Stimulated activated CD8-positive, alpha-beta memory T cell treated with anti-CD3 and anti-CD28 coated beads, Interleukin-15, amount 100 ng/mL, for 48 hours (primary cell): ENCODE data around the gene PRDX2.
"Not testable (repeated sequence)": the region's sequence is repeated elsewhere in the genome, so short reads cannot be mapped to it uniquely, and the experiment has no call there.

Experiments used
- DNase-seq, 2 donors: peaks; one replicate each; pipeline ENCODE4 v3.0.0-alpha.2; 2020; ENCODE audit warnings: low read depth in 2 of 2

Gene PRDX2

DNA sequence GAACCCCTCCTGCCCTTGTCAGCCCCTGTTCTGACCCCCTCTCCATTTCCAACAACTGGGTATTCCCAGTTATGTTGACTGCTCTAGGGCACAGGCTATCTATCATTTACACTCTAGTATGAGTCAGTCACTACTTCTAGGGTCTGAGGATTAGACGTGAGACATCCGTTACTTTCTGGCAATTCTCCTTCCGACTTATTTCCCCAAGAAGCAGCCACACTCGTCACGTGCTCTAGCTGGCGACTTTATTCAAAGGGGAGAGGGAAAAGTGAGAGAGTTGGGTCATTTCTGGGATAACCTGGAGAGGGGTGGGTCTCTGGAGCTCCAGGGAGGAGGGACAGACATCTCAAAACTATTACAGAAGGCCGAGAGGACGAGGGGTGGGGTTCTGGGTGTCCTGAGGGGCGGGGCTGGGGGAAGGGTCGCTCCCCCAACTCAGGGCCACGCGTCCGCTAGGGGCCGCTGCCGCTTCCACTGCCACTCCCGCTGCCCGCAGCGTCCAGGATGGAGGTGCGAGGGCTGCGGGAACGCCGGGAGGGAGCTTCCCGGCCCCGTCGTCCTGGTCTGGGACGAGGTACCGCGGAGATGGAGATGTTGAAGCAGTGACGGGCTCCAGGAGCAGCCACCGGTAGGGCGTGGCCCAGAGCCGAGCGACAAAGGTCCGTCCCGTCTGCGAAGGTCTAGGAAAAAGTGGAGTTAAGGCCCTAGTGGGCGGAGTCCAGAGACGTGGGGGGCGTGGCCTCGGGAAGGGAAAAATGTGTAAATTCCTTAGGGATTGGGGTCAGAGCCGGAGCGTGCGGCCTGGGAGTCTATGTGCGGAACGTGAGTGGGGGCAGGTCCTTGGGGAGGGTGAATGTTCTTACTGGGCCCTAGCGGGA, 23.9 kb upstream of the PRDX2 start:
- no peak for DNase-seq

DNA sequence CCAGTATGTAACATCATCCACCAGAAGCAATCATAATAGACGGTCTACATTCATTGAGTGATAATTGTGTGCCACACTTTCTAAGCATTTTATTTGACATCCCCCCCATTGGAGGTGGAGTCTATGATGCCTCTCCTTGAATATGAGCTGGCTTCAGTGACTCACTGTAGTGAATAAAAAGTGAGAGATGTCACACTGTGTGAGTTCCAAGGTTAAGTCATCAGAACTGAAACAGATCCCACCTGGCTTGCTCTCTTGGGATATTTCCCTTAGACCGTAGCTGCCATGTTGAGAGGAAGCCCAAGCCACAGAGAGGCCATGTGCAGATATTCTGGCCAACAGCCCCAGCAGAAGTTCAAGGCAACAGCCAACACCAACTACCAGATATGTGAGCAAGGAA, 20.2 kb upstream of the PRDX2 start:
- DNase-seq: no peak

DNA sequence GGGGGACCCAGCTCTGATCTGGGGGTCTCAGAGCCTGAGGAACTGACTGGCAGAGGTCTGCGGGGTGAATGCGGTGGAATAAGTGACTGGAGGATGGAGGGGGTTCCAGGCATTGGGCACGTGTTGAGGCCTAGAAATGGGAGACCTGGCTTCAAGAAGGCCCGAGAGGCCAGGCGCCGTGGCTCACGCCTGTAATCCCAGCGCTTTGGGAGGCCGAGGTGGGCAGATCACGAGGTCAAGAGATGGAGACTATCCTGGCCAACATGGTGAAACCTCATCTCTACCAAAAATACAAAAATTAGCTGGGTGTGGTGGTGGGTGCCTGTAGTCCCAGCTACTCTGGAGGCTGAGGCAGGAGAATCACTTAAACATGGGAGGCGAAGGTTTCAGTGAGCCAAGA, 16.2 kb upstream of the PRDX2 start:
- not testable (repeated sequence) for DNase-seq

DNA sequence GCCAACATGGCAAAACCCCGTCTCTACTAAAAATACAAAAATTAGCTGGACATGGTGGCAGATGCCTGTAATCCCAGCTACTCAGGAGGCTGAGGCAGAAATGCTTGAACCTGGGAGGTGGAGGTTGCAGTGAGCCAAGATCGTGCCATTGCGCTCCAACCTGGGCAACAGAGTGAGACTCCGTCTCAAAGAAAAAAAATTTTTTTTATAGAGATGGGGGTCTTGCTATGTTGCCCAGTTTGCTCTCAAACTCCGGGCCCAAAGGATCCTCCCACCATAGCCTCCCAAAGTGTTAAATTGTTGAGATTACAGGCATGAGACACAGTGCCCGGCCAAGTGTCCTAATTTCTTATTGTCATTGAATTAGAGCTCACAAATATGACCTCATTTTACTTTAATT, 15.6 kb upstream of the PRDX2 start:
- DNase-seq: not testable (repeated sequence)

DNA sequence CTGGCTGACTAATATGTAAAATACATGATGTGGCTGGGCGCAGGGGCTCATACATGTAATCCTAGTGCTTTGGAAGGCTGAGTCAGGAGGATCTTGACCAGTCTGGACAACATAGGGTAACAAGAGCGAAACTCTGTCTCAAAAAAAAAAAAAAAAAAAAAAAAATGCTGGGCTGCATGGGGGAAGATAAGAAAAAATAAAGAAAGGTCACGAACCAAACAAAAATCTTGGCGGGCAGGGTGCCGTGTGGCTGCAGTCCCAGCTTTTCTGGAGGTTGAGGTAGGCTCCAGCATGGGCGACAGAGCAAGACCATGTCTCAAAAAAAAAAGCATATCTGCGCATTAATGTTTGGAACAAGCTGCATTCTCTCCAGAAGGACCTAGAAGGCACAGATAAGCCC, 13.5 kb upstream of the PRDX2 start:
- no peak for DNase-seq

DNA sequence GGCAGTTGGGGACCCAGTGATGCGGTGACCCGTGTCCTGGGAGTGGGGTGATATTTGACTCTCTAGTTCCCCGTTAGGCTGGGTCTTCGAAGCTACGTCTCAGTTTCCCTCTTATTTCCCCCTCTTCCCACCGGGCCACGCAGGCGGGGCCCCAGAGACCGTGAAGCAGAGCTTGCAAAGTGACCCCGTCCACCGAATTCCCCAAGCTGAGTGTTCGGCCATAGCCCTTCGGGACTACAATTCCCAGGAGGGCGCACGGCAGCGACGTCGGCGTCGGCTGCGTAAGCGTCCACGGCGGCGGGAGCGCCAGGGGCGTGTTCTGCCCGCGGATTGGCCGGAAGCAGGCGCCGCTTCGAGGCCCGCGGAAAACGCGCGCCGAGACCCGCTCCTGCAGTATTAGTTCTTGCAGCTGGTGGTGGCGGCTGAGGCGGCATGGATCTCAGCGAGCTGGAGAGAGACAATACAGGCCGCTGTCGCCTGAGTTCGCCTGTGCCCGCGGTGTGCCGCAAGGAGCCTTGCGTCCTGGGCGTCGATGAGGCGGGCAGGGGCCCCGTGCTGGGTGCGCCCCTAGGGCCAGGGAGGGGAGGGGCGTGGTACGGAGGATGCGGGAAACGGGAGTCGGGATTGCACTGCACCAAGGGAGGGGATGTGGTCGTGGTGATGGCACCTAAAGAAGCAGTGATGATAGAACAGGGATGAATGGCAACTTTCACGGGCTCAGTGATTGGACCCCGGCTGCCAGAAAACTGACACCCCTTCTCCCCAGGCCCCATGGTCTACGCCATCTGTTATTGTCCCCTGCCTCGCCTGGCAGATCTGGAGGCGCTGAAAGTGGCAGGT, 4.9 kb upstream of the PRDX2 start, which contains the start of gene RNASEH2A:
Gene RNASEH2A, plus strand, starts transcription at position 343 of the 840 bp plus-strand sequence. Its CDS starts 90 bp downstream, at position 433.
- DNase-seq: peak; percentile 85 to 87

DNA sequence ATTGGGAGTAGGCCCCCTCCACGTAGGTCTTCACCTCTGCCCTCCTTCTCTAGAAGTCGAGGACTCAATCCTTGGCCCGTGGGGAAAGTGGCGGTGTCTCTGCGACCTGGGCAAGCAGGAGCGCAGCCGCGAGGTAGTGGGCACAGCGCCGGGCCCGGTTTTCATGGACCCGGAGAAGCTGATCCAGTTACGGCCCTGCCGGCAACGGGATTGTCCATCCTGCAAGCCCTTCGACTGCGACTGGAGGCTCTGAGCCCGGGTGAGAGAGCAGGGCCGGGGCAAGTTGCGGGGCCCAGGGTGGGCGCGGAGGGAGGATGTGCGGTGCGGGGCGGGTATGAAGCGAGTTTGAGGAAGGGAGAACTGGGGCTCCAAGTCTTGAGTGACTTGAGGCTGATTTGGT, 2.5 kb upstream of the PRDX2 start:
- no peak for DNase-seq

DNA sequence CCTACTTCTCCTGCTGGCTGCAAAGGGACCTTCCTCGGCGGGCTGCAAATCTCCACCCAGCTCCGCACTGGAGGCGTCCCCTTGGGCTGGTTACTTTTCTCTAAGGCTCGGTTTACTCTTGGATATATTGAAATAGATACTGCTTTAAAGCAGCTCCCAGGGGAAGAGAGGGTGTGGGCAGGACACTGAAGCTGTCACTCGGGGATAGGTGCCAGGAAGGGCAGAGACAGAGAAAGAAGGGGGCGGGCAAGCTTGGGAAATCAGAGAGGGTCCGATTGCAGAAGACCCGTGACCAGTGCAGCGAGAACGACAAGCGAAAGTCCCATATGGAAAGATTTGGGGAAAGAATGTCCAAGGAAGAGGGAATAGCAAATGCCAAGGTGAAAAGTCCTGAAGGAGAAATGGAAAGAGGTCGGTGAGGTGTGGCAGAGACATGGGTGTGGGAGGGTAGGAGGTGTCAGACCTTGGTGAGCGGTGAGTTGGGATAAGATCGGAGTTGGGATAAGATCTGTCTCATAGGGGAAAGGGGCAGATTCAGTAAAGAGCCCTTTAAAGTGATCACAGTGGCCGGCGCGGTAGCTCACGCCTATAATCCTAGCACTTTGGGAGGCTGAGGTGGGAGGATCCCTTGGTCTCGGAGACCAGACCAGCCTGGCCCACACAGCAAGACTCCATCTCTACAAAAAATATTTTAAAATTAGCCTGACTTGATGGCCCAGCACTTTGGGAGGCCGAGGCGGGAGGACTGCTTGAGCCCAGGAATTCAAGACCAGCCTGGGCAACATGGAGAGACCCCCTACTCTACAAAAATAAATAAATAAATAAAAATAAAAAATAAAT, 887 bp upstream of the PRDX2 start:
- no peak for DNase-seq

DNA sequence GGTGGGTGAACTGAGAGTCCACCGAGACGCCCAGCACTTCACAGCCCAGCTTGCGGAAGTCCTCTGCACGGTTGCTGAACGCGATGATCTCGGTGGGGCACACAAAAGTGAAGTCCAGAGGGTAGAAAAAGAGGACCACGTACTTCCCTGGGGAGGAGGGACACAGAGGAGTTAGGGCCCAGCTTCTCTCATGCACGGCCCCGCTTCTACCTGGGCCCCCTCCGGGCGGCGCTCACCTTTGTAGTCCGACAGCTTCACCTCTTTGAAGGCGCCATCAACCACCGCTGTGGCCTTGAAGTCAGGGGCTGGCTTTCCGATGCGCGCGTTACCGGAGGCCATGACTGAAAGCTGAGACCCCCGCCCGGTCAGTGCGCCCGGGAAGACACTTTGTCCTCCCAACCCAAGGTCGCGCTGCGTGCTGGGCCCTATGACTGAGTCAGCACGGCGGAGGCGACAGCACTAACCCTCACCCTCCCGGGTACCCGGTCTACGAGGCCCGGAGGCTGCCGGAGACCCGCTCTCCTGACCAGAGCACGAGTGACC, 606 bp downstream of the PRDX2 start:
- DNase-seq: no peak

DNA sequence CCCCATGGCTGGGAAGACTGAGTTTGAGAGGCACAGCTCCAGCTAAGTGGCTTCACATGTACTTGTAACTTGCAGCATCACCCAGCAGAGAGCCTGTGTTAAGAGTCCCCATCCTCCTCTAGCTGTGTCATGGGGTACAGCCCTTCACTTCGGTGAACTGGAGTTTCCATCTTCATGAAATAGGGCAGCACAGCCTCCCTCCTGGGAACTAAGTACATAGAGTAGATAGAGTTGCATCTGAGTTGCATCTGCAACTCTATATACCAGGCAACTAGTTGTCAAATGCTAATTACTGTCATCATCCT, 1.2 kb downstream of the PRDX2 start:
- no peak for DNase-seq

DNA sequence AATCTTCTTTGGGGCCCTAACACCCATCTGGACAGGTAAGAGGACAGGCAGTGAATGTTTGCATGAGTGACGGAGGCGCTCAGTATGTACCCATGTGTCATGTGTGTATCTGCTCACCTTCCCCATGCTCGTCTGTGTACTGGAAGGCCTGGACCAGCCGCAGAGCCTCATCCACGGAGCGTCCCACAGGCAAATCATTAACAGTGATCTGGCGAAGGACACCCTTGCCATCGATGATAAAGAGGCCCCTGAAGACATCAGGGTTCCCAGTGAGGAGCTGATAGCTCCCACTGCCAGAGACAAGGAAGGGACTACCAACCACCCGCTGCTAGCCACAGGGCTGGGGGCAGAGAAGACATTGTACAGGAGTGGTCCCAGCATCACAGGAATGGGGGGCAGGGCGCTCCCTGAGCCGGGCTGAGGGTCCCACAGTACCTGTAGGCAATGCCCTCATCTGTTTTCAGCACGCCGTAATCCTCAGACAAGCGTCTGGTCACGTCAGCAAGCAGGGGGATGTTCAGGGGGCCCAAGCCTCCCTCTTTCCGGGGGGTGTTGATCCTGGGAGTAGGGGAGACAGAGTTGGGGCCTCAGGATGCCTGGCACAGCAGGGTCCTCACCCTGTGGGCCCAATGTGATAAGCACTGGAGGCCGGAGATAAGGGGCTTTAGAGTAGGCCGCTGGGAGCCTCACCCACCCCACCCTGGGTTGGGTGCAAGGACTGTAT, 1.7 kb downstream of the PRDX2 start:
- DNase-seq: no peak

DNA sequence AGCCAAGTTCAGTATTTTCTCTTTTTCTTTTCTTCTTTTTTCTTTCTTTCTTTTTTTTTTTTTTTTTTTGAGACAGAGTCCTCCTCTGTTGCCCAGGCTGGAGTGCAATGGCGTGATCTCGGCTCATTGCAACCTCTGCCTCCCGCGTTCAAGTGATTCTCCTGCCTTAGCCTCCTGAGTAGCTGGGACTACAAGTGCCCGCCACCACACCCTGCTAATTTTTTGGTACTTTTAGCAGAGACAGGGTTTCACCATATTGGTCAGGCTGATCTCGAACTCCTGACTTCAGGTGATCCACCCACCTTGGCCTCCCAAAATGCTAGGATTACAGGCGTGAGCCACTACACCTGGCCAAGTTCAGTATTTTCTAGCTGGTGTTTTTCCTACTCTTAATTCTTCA, 4.0 kb downstream of the PRDX2 start:
- not testable (repeated sequence) for DNase-seq

DNA sequence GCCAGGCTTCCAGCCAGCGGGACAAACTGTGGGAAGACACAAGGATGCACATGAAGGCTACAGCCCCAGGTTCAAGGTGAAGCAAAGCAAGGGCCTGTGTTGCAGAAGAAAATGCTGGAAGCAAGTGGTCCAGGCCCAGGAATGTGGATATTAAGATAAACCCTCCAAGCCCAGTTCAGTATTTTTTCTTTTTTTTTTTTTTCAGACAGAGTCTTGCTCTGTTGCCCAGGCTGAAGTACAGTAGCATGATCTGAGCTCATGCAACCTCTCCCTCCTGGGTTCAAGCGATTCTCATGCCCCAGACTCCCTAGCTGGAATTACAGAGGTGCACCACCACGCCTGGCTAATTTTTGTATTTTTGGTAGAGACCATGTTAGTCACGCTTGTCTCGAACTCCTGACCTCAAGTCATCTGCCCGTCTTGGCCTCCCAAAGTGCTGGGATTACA, 4.4 kb downstream of the PRDX2 start:
- DNase-seq: no peak

DNA sequence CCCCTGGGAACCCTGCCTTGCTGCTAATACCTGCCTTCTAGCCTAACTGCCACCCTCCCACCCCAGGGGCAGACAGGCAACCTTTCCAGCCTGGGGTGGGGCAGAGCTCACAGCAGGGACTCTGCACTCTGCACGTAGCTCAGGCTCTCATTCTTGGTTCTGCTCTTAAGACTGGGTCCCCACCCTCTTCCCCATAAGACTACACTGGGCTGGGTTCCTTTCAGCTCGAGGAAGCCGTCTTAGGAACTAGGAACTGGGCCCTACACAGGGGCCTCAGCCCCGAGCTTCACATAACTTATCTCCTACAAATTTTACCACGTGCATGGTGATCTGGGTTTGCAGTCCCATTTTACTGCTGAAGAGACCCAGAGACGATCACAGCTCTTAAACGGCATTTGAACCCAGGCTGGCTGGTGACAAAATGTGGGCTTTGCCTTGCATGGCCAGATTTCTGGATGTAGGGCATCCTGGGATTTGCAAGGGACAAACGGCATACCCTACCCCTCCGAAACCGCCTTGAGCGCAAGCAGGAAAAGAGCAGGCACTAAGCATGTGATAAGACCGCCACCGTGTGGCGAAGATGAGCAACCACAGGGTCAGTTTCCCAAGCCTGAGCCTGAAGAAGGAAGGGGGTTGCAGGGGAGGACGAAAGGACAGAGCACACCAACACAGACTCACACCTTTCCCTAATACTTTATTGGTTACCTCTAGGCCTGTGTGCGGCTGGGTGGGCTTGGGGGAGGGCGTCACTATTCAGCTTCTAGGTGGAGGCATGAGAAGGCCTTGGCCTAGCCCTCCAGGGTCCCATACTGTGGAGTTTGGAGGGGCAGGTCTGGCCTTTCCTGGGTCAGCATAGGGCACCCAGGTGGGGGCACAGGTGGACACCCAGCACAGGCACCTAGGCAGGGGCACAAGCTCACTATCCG, 5.2 kb downstream of the PRDX2 start:
- DNase-seq: no peak

DNA sequence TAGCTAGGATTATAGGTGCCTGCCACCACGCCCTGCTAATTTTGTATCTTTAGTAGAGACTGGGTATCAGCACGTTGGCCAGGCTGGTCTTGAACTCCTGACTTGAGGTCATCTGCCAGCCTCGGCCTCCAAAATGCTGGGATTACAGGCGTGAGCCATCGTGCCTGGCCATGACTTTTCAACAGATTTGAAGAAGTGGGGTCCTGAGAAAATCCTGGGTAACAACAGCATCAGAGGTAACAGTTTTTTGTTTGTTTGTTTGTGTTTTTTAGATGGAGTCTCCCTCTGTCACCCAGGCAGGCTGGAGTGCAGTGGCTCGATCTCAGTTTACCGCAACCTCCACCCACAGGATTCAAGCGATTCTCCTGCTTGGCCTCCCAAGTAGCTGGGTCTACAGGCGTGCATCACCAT, 6.6 kb downstream of the PRDX2 start:
- no peak for DNase-seq

DNA sequence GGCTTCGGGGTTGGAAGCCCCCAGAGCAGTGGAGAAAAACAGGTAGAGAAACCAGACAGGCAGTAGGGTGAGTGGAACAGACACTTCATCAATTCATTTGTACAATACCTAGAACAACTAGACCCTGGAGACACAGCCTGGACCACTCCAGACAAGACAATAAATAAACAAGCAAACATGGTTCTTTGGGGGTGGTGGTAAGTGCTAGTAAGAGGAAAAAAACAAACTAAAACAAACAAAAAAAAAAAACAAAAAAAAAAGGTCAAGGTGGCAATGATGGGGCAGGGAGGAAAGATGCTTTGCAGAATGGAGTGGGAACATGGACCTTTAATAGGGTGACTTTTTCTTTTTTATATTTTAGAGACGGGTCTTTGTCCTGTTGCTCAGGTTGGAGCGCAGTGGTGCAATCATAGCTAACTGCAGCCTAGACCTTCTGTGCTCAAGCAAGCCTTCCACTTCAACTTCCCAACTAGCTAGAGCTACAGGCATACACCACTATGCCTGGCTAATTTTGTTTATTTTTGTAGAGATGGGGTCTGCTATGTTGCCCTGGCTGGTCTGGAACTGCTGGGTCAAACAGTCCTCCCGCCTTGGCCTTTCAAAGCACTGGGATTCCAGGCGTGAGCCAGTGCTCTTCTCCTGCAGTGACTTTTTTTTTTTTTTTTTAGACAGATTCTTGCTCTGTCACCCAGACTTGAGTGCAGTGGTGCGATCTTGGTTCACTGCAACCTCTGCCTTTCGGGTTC, 7.2 kb downstream of the PRDX2 start:
- no peak for DNase-seq

DNA sequence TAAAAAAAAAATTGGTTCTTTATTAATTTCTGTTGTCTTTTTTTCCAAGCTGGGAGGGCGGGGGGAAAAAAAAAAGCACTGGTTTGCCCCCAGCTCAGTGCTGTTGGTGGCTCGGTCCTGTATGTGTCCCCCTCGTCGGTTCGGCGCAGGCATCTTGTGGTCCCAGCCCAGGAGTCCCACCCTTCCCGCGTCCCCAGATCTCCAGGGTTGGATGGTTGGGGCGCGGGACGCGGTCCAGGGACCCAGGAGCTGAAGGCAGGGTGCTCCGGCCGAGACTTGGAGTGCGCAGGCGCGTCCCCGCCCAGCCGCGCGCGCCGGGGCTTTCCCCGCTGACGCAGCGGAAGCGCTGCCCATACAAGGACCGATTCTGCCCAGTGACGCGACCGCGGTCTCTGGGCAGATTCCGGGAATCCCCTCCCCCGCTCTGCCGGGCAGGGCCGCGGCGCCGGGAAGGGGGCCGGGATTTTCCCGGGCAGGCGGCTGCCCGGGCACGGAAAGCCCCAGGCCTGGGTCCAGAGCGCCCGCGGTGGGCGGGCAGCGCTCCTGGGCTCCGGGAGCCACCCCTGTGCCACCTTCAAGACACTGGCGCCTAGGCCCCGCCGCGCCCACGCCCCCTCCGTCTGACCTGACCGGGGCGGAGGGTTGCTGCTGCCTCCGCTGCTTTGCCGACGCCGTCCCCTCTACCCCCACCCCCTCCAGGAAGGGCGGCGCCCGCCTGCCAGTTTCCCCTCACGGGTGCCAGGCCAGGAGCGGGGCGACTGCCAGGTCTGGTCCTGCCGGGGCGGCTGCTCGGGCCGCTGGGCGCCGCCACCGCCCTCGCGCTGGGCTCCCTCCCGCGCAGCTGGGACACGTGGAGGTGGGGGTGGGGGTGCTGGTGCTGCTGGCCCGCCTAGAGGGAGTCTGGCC, 8.1 kb downstream of the PRDX2 start:
- peak; percentile 90 to 91 for DNase-seq

DNA sequence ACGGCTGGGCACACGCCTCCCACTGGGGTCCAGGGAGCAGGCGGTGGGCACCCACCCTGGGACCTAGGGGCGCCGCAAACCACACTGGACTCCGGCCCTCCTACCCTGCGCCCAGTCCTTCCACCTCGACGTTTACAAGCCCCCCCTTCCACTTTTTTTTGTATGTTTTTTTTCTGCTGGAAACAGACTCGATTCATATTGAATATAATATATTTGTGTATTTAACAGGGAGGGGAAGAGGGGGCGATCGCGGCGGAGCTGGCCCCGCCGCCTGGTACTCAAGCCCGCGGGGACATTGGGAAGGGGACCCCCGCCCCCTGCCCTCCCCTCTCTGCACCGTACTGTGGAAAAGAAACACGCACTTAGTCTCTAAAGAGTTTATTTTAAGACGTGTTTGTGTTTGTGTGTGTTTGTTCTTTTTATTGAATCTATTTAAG, 8.7 kb downstream of the PRDX2 start:
- no peak for DNase-seq
